Measurements from ENCODE around the gene GLP1R.

DNA sequence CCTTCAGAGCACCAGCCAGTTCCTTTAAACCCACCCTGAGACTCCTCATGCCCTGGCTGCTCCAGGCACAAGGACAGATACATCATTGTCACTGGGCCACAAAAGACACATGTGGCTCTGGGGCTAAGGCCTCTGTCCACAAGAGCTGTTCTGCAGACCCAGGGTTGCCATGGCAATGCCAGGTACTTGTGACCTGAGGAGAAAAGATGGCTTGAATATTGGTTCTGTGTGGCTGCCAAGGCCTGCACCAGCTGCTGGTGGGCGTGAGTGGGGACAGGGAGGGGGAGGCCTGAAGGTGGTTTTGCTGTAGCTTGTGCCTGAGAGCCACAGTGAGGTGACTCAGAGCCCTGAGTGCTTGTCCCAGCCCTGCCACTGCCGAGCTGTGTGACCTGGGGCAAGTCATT, 34.7 kb downstream of the GLP1R start:
- TF ChIP-seq POLR2A (IDR thresholded peaks at IDR 0.05; ENCODE audit: low read length): no peak
- TF ChIP-seq GATA1 (IDR thresholded peaks at IDR 0.05; ENCODE audit: low read depth, low read length): no peak
